ENCODE data around the gene KCNQ2.

KCNQ2 gene

GRCh38 chr20:63369024-63369530 lies 103.4 kb downstream of the KCNQ2 start:
- Histone ChIP-seq H3K27ac (ENCODE audit: low read length) (no peak overlapping the region), H3K4me1 (ENCODE audit: control insufficient read depth, low read depth, low read length) (peaks cover 5% of the 10 kb centered on the region), H3K9ac (ENCODE audit: low read length) (no peak overlapping the region), H3K4me3 (ENCODE audit: low read length) (no peak overlapping the region), H3K9me3 (ENCODE audit: control insufficient read depth, low read depth, low read length) (no peaks in the 10 kb centered on the region), H3K27me3 (ENCODE audit: control insufficient read depth, insufficient read depth, low read length) (no peaks in the 10 kb centered on the region), H3K36me3 (ENCODE audit: control insufficient read depth, low read depth, low read length) (no peaks in the 10 kb centered on the region)

- Histone ChIP-seq H3K9ac (ENCODE audit: low read length) (no peak overlapping the region), H3K27ac (ENCODE audit: low read length) (no peak overlapping the region), H3K4me1 (ENCODE audit: control insufficient read depth, low read depth, low read length) (peaks cover 5% of the 10 kb centered on the region), H3K4me3 (ENCODE audit: low read length) (no peak overlapping the region), H3K27me3 (ENCODE audit: control insufficient read depth, insufficient read depth, low read length) (peaks cover 3% of the 10 kb centered on the region), H3K36me3 (ENCODE audit: control insufficient read depth, low read depth, low read length) (no peaks in the 10 kb centered on the region), H3K9me3 (ENCODE audit: control insufficient read depth, low read depth, low read length) (no peaks in the 10 kb centered on the region)
These were observed 104.3 kb downstream of the KCNQ2 start for GRCh38 chr20:63368151-63368550.

- Histone ChIP-seq H3K9ac (ENCODE audit: low read length) (no peak overlapping the region), H3K27ac (ENCODE audit: low read length) (no peak overlapping the region), H3K36me3 (ENCODE audit: control insufficient read depth, low read depth, low read length) (no peaks in the 10 kb centered on the region), H3K4me1 (ENCODE audit: control insufficient read depth, low read depth, low read length) (peaks cover 5% of the 10 kb centered on the region), H3K9me3 (ENCODE audit: control insufficient read depth, low read depth, low read length) (no peaks in the 10 kb centered on the region), H3K4me3 (ENCODE audit: low read length) (no peak overlapping the region), H3K27me3 (ENCODE audit: control insufficient read depth, insufficient read depth, low read length) (peaks cover 9% of the 10 kb centered on the region)
These were observed 104.9 kb downstream of the KCNQ2 start for GRCh38 chr20:63367446-63368055.

GRCh38 chr20:63366390-63367365 lies 105.8 kb downstream of the KCNQ2 start:
- no peaks in the 10 kb centered on the region for H3K36me3 ChIP-seq (ENCODE audit: control insufficient read depth, low read depth, low read length)
- H3K27ac ChIP-seq (ENCODE audit: low read length), result no peak overlapping the region
- peaks cover 17% of the 10 kb centered on the region for H3K27me3 ChIP-seq (ENCODE audit: control insufficient read depth, insufficient read depth, low read length)
- H3K9ac ChIP-seq (ENCODE audit: low read length), result no peak overlapping the region
- peaks cover 5% of the 10 kb centered on the region for H3K4me1 ChIP-seq (ENCODE audit: control insufficient read depth, low read depth, low read length)
- no peaks in the 10 kb centered on the region for H3K9me3 ChIP-seq (ENCODE audit: control insufficient read depth, low read depth, low read length)
- no peak overlapping the region for H3K4me3 ChIP-seq (ENCODE audit: low read length)

GRCh38 chr20:63365601-63366389 lies 106.7 kb downstream of the KCNQ2 start:
- no peak overlapping the region for H3K27ac ChIP-seq (ENCODE audit: low read length)
- peaks cover 5% of the 10 kb centered on the region for H3K4me1 ChIP-seq (ENCODE audit: control insufficient read depth, low read depth, low read length)
- H3K4me3 ChIP-seq (ENCODE audit: low read length), result no peak overlapping the region
- H3K9me3 ChIP-seq (ENCODE audit: control insufficient read depth, low read depth, low read length), result no peaks in the 10 kb centered on the region
- H3K27me3 ChIP-seq (ENCODE audit: control insufficient read depth, insufficient read depth, low read length), result peaks cover 23% of the 10 kb centered on the region
- no peaks in the 10 kb centered on the region for H3K36me3 ChIP-seq (ENCODE audit: control insufficient read depth, low read depth, low read length)
- no peak overlapping the region for H3K9ac ChIP-seq (ENCODE audit: low read length)

- H3K27ac ChIP-seq (ENCODE audit: low read length), result no peak overlapping the region
These were observed 107.5 kb downstream of the KCNQ2 start for GRCh38 chr20:63364801-63365585.

GRCh38 chr20:63363981-63364561 lies 108.4 kb downstream of the KCNQ2 start:
- Histone ChIP-seq H3K4me1 (ENCODE audit: control insufficient read depth, low read depth, low read length) (peaks cover 5% of the 10 kb centered on the region), H3K9ac (ENCODE audit: low read length) (no peak overlapping the region), H3K27ac (ENCODE audit: low read length) (no peak overlapping the region), H3K9me3 (ENCODE audit: control insufficient read depth, low read depth, low read length) (no peaks in the 10 kb centered on the region), H3K4me3 (ENCODE audit: low read length) (no peak overlapping the region), H3K36me3 (ENCODE audit: control insufficient read depth, low read depth, low read length) (no peaks in the 10 kb centered on the region), H3K27me3 (ENCODE audit: control insufficient read depth, insufficient read depth, low read length) (peaks cover 33% of the 10 kb centered on the region)

More at GRCh38 chr20:63364801-63365585, 107.5 kb downstream of the KCNQ2 start:
- H3K4me1 ChIP-seq (ENCODE audit: control insufficient read depth, low read depth, low read length), result peaks cover 5% of the 10 kb centered on the region
- H3K36me3 ChIP-seq (ENCODE audit: control insufficient read depth, low read depth, low read length), result no peaks in the 10 kb centered on the region
- no peak overlapping the region for H3K4me3 ChIP-seq (ENCODE audit: low read length)
- H3K27me3 ChIP-seq (ENCODE audit: control insufficient read depth, insufficient read depth, low read length), result peaks cover 31% of the 10 kb centered on the region
- H3K9ac ChIP-seq (ENCODE audit: low read length), result no peak overlapping the region
- H3K9me3 ChIP-seq (ENCODE audit: control insufficient read depth, low read depth, low read length), result no peaks in the 10 kb centered on the region

GRCh38 chr20:63363013-63363957 lies 109.2 kb downstream of the KCNQ2 start:
- peaks cover 5% of the 10 kb centered on the region for H3K4me1 ChIP-seq (ENCODE audit: control insufficient read depth, low read depth, low read length)
- H3K4me3 ChIP-seq (ENCODE audit: low read length), result no peak overlapping the region
- no peak overlapping the region for H3K27ac ChIP-seq (ENCODE audit: low read length)
- no peak overlapping the region for H3K9ac ChIP-seq (ENCODE audit: low read length)
- peaks cover 33% of the 10 kb centered on the region for H3K27me3 ChIP-seq (ENCODE audit: control insufficient read depth, insufficient read depth, low read length)
- no peaks in the 10 kb centered on the region for H3K9me3 ChIP-seq (ENCODE audit: control insufficient read depth, low read depth, low read length)
- no peaks in the 10 kb centered on the region for H3K36me3 ChIP-seq (ENCODE audit: control insufficient read depth, low read depth, low read length)

- no peaks in the 10 kb centered on the region for H3K36me3 ChIP-seq (ENCODE audit: control insufficient read depth, low read depth, low read length)
- peaks cover 5% of the 10 kb centered on the region for H3K4me1 ChIP-seq (ENCODE audit: control insufficient read depth, low read depth, low read length)
- H3K27me3 ChIP-seq (ENCODE audit: control insufficient read depth, insufficient read depth, low read length), result peaks cover 33% of the 10 kb centered on the region
- H3K9ac ChIP-seq (ENCODE audit: low read length), result no peak overlapping the region
- H3K27ac ChIP-seq (ENCODE audit: low read length), result no peak overlapping the region
- H3K4me3 ChIP-seq (ENCODE audit: low read length), result no peak overlapping the region
- H3K9me3 ChIP-seq (ENCODE audit: control insufficient read depth, low read depth, low read length), result no peaks in the 10 kb centered on the region
These were observed 109.9 kb downstream of the KCNQ2 start for GRCh38 chr20:63362436-63363009.

All from iPS-18a (cell line).